Measurements from ENCODE around the gene NEFH. TPM values are rescaled to one million over a fixed set of nuclear protein-coding genes. Genes with fewer than 3 reads are reported as not detected.
"Not testable (repeated sequence)": the region's sequence is repeated elsewhere in the genome, so short reads cannot be mapped to it uniquely, and the experiment has no call there.

NEFH gene, protein sequence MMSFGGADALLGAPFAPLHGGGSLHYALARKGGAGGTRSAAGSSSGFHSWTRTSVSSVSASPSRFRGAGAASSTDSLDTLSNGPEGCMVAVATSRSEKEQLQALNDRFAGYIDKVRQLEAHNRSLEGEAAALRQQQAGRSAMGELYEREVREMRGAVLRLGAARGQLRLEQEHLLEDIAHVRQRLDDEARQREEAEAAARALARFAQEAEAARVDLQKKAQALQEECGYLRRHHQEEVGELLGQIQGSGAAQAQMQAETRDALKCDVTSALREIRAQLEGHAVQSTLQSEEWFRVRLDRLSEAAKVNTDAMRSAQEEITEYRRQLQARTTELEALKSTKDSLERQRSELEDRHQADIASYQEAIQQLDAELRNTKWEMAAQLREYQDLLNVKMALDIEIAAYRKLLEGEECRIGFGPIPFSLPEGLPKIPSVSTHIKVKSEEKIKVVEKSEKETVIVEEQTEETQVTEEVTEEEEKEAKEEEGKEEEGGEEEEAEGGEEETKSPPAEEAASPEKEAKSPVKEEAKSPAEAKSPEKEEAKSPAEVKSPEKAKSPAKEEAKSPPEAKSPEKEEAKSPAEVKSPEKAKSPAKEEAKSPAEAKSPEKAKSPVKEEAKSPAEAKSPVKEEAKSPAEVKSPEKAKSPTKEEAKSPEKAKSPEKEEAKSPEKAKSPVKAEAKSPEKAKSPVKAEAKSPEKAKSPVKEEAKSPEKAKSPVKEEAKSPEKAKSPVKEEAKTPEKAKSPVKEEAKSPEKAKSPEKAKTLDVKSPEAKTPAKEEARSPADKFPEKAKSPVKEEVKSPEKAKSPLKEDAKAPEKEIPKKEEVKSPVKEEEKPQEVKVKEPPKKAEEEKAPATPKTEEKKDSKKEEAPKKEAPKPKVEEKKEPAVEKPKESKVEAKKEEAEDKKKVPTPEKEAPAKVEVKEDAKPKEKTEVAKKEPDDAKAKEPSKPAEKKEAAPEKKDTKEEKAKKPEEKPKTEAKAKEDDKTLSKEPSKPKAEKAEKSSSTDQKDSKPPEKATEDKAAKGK
- total RNA-seq (2014; rRNA removed; shearing (Covaris generic)), result not detected in 2 replicates

DNA sequence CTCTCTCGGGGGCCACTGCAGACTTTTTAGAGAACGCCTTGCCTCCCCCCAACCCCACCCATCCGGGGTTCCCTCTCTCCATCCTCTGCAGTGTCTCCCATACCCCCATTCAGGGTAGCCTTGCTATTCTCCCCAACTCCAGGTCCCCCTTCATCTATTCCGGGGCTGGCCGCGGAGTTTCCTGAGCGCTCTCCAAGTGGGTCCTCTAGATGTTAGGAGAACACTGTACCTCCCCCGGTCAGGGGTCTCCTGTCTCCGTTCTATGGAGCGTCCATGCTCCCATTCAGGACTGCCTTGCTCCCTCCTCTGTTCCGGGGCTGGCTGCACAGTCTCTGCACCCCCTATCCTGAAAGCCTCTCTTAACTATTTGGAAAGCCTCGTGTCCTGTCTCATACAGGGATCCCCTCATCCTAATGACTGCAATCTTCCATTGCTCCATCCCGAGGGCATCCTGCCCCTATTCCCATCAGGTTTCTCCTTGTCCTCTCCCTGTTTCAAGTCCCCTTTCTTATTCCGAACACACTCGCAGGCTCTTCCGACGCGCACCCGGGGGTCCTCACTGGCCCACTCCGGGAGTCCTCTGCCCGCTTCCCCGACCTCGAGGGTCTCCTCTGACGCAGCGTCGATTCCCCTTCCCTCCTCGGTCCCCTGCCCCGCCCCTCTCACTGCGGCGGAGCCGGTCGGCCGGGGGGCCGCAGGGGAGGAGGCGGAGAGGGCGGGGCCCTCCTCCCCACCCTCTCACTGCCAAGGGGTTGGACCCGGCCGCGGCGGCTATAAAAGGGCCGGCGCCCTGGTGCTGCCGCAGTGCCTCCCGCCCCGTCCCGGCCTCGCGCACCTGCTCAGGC, at the start of gene NEFH:
NEFH (plus strand) TSS at position 802 of the 845 bp plus-strand sequence. CDS start 45 bp downstream, outside the sequence.
- DNase-seq (ENCODE audit: low spot score), result no peak

DNA sequence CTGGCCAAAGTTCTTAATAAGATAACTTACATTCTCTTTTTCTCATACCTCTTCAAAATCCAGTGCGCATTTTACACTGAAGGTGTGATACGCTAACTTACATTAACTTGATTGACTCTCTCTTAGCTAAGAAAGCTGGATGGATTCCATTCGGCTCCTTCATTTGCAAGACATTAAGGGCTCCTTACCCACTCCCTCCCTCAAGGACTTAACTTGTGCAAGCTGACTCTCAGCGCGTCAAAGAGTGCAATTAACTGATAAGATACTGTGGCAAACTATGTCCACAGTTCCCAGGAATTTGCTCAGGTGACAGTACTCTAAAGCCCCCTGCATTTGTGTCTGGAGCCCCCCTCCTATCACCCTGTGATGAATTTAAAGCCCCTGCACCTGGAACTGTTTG, 48.0 kb upstream of the NEFH start:
- DNase-seq (ENCODE audit: low spot score), result no peak

DNA sequence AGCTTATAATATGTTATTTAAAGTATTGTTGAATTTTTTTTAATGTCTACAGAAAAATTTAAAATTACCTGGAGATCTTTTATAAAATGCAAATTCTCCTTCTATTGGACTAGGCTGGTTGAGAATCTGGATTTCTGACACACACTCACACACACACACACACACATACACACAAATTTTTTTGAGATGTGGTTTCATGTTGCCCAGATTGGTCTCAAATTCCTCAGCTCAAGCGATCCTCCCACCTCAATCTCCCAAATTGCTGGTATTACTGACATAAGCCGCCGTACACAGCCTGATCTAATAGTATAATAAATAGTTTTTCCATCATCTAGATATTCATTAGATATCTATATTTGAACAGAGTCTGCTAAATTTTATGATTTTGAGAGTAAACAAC, 46.2 kb upstream of the NEFH start:
- no peak for DNase-seq (ENCODE audit: low spot score)

DNA sequence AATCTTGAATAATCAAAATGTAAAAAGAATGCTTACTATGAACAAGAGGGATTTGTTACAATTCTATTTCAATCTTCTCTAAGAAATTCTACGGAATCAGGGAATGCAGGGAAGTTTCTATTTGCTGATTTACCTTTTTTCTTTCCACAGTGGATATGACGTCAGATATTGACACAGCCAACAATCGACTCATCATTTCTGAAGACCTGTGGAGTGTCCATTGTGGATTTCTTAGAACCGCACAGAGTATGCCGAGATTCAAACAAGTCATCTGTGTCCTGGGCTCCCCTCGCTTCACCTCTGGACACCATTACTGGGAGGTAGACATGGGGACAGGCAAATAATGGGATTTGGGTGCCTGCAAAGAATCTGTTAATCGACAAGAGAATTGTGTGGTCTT, 45.7 kb upstream of the NEFH start:
- DNase-seq (ENCODE audit: low spot score), result no peak

DNA sequence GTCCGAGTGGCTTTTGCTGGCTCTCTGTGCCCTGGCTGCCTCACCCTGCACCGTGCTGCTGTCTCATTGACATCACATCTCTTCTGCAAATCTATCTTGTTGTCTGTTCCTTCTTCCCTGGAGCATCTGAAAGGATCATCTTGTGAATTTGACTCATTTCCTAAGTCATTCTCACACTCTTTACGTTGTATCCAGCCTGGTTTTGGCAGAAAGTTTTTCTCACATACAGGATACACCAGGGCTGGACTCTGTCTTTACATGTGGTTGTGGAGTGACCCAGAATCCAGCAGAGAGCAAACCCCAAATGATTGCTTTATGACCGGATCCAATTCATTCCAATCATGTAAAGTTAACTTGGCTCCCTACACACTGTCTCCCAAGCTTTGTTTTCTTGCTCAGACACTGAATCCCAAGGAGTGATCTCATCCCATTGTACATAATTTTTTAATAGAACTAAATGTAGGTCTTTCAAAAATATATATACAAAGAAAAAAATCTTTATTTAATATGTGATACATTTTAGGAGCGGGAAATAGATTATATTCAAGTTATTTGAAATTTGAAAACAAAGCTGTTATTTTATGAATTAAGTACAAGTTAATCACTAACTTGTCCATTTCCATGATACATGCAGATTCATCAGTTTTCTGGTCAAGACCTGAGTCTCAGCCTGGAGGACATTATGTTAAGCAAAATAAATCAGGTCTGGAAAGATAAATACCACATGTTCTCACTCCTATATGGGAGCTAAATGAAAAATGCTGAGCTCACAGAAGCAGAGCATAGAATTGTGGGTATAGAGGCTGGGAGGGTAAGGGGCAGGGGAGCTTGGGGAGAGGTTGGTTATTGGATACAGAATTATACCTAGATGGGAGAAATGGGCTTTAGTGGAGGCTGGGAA, 44.5 kb upstream of the NEFH start:
- no peak for DNase-seq (ENCODE audit: low spot score)

DNA sequence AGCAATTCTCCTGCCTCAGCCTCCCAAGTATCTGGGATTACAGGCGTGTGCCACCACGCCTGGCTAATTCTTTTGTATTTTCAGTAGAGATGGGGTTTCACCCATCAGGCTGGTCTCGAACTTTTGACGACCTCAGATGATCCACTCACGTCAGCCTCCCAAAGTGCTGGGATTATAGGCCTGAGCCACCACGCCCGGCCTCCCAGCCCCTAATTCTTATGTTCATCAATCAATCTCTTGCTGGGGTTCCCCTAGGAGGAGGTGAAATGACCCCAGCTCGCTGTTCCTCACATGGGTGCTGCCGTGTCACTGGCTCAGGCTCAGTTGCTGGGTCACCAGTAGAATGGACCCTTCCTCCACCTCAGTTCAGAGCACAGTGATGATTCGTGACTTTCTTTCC, 41.7 kb upstream of the NEFH start, which contains the start of gene RFPL1:
RFPL1 (plus strand) TSS at position 301 of the 400 bp plus-strand sequence.
- DNase-seq (ENCODE audit: low spot score), result not testable (repeated sequence)

DNA sequence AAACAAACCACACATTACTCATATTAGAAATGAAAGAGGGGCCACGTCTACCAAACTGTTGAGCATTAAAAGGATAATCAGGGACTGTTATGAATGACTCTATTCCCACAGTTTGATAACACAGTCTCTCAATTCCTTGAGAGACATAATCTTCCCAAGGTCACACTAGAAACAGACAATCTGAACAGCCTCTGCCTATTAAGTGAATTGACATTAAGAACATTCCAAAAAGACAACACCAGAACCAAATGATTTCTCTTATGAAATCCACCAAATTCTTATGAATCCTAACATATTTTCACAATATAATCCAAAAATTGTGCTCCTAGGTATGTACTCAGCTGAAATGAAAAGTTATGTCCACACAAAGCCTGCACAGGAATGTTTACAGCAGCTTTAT, 37.0 kb upstream of the NEFH start:
- DNase-seq (ENCODE audit: low spot score), result no peak

DNA sequence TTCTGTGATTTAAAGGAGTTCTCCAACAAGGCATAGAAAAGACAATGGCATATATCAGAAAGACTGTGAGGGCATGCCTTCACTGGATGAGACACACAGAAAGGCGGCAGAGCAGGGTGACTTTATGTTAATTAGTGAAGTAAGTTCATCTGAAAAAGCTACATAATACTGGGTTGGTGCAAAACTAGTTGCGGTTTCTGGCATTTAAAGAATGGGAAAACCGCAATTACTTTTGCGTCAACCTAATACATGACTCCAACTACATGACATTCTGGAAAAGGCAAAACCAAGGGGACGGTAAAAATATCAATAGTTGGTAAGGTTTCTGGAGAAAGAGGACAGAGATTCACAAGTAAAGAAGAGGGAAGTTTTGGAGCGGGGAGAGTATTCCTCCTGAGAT, 36.6 kb upstream of the NEFH start:
- DNase-seq (ENCODE audit: low spot score), result no peak

DNA sequence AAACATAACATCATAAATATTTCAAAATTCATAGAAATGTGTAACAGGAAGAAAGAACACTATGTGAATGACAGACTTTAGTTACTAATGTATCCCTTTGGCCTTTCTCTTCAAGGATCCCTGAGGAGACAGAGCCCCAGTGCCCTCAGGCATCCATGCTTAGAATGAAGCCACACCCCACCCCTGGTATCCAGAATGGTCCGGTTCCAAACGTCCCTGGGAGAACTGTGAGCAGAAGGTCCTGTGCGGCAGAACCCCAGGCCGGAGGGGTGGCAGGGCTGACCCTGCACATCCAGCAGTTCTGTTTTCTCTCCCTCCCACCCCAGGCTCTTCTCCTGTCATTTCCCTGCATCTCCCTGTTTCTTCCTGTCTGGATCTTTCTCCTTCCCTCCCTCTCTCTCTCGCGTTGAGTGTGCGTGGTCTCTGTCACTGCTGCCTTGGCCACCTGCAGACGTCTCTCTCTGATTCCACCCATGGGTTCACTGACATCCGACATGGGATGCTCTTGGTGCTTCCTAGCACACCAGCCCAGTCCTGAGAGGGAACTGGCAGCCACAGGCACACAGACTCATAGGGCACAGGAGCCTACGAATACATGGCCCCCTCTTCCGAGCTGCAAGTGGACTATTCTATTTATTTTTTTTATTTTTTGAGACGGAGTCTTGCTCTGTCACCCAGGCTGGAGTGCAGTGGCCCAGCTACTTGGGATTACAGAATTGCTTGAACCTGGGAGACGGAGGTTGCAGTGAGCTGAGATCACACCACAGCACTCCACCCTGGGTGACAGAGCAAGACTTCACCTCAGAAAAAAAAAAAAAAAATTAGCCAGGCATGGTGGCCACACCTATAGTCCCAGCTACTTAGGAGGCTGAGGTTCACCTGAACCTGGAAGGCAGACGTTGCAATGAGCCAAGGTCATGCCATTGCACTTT, 35.9 kb upstream of the NEFH start:
- DNase-seq (ENCODE audit: low spot score), result no peak

DNA sequence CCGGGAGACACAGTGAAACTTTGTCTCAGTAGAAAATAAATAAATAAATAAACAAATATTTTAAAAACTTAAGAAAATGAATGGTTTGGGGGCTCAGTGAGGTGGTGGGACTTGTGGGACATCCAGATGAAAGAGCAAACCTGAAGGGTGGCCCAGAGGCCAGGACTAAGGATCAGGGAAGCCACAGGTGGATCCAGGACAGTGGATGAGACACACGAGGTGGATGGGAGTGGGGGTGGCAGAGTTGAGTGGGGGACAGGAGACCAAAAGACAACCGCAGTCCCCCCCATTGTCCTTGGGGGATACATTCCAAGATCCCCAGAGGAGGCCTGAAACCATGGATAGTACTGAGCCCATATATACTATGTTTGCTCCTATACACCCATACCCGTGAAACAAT, 34.5 kb upstream of the NEFH start:
- DNase-seq (ENCODE audit: low spot score), result no peak

DNA sequence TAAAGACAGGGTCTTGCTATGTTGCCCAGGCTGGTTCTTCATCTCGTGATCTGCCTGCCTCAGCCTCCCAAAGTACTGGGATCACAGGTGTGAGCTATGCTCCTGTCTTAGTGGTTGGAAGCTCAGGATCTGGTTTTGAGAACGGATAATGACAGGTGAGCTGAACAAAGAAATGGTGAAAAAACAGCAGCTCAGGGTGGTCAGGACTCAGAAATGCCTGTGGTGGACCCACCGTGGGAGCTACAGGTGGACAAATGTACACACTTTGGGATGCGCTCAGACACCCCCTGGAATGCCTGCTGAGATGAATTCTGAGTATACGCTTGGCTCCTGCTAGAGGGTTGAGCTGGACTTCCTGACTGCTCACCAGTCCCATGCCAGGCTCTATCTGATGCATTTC, 32.1 kb upstream of the NEFH start:
- no peak for DNase-seq (ENCODE audit: low spot score)

DNA sequence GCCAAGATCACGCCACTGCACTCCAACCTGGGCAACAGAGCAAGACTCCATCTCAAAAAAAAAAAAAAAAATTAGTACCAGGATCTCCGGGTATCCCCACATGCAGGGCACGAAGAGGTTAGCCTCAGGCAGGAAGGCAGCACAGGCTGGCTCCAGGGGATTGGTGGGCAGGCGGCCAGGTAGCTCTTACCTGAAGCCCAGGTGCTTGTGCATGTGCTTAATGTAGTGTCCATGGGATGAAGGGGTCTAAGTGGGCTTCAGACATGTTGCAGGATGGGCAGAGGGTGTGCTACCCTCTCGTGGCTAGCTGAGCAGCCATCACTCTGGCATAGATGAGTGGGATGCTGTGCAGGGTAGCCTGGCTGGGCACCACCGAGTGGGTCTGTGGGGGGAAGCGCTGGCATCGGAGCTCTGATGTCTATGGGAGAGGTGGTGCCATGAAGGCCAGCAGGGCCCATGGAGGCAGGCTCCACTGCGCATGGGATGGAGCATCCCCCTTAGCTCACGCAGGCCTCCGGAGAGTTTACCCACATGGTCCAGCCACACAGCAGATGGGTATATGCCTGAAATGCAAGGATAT, 30.6 kb upstream of the NEFH start:
- DNase-seq (ENCODE audit: low spot score), result no peak

DNA sequence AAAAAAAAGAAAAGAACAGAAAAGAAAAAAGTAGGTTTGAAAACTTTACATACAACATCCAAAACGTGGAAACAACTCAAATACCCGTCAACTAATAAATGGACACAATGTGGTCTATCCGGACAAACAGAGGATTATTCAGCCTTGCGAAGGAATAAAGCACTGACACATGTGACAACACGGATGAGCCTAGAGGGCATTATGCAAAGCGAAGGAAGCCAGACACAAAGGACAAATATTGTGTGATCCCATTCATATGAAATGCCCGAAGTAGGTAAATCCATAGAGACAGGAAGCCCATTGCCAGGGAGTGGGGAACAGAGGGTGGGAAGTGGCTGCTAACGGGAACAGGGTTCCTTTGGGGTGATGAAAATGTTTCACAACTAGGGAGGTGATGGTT, 29.8 kb upstream of the NEFH start:
- no peak for DNase-seq (ENCODE audit: low spot score)

DNA sequence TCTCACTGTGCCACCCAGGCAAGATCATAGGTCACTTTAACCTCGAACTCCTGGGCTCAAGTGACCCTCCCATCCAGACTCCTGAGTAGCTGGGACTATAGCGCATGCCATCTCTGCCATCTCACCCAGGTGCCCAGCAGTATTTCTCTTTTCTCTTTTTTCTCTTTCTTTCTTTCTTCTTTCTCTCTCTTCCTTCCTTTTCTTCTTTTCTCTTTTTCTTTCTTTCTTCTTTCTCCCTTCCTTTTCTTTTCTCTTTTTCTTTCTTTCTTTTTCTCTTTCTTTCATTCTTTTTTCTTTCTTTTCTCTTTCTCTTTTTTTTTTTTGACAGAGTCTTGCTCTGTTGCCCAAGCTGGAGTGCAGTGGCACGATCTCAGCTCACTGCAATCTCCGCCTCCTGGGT, 28.2 kb upstream of the NEFH start:
- no peak for DNase-seq (ENCODE audit: low spot score)

DNA sequence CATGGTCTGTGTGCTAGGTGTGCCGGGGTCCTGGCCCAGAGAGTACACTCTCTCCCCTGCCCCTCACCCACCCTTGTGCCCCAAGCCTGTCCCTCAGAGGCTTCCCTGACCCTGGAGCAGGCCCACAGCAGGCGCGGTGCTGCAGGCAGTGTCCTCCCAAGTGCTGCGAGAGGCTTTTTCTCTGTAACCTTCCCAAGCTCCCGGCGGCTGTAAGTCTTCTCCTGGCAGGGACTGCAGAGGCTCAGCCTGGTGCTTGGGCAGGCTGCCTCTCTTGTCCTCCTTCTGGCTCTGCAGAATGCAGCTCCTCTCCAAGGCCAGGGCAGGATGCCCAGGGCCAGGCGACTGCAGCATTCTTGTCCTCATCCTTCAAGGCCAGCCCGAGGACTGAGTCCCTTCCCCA, 25.7 kb upstream of the NEFH start:
- DNase-seq (ENCODE audit: low spot score), result no peak

DNA sequence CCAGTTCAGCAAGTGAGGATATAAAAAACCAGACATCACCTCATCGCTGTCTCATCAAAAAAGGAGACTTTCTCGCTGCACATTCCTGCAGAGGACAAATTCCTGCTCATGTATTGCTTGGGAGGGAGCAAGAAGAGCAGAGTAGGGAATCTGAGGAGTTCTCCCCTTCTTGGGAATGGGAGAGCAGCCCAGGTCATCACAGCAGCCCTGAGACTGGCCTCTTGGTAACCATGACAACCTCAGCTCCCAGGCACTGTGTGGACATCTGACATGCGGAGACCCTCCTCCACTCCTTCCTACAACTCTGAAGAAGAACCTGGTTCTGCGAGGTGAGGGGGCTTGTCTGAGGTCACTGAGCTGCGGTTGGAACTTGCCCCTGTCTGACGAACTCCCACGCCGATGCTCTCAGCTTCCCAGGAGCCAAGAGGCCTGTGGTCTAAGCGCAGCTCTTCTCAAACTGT, 23.8 kb upstream of the NEFH start:
- no peak for DNase-seq (ENCODE audit: low spot score)

DNA sequence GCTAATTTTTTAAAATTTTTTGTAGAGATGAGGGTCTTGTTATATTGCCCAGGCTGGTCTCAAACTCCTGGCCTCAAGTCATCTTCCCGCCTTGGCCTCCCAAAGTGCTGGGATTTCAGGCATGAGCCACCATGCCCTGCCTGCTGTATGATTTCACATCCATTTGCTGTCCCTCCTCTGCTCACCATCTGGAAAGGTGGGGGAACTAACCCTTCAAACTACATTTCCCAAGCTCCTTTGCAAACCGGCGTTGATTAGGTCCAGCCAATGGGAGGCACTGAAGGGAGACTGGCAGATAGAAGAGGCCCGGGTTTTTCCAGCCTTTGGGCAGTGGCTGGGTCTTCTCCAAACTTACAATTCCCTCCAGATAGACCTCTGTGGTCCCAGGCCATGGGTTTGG, 22.3 kb upstream of the NEFH start:
- DNase-seq (ENCODE audit: low spot score), result peak; percentile 35

DNA sequence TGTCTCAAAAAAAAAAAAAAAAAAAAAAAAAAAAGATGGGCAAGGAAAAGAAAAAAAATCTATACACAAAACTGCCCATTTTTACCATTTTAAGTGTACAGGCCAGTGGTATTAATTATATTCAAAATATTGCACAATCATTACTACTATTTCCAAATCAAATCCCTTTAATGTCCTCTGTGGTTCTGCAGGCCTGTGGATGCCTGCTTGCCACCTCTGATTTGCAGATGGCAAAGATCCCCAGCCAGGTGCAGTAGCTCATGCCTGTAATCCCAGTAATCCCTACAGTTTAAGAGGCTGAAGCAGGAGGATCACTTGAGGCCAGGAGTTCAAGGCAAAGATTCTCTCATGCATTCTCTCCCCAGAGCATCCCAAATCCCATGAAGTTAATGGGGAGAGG, 21.5 kb upstream of the NEFH start:
- no peak for DNase-seq (ENCODE audit: low spot score)

DNA sequence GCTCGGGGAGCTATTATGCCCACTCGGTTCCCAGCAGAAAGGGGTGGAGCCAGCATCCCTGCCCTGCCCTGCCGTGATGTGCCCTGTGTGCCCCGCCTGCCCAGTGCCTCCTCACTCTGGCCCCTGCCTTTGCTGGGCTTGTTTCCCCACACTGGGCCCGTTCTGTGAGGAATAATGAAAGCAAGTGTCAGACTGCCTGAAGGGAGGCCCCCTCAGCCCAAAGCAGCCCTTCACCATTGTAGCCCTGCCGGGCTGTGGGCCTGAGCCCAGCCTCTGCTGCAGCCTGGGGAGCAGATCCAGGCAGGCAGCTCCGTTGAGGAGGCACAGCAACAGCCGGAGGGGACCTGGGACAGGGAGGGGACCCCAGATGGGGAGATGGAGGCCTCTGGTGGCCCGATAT, 20.2 kb upstream of the NEFH start:
- DNase-seq (ENCODE audit: low spot score), result no peak
